Pons (tissue), 1 donor: ENCODE data around the gene ZNF488.

Experiments used
- DNase-seq: peaks from one replicate; pipeline ENCODE4 v3.0.0-alpha.2; 2016; ENCODE audit warnings: low spot score

ZNF488 gene, protein sequence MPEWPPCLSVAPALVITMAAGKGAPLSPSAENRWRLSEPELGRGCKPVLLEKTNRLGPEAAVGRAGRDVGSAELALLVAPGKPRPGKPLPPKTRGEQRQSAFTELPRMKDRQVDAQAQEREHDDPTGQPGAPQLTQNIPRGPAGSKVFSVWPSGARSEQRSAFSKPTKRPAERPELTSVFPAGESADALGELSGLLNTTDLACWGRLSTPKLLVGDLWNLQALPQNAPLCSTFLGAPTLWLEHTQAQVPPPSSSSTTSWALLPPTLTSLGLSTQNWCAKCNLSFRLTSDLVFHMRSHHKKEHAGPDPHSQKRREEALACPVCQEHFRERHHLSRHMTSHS

DNA sequence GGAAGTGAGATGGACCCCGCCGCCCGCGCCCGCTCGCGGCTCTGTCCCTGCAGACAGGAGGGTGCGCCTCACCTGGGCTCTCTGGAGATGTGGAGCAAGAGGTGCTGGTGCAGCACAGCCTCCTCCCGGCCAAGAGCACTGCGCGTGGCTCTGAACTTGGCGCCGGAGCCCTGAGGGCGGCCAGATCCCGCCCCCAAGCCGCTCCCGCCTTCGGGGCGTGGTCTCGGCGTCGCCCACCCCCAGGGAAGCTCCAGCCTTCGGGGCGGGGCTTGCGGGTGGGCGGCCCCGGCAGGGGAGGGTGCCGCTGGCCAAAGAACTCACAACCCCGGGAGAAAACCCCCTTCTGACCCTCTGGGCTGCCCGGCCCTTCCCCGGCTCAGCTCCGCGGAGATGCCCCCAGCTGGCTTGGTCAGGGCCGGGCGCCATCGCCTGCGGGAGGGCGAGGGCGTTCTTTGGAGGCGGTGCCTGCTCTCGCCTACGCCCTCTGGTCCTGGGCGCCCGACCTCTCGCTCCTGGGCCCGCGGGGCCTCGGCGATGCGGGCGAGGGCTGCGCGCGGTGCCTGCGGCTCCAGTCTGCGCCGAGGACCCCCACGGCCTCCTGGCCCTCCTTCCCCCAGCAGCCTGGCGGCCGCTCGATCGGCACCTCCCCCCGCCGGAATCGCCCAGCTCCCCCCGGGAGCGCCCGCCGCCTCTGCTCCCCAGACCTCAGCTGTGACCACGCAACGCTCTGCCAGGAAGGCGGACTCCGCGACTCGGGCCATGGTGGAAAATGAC lies at the start of gene ZNF488:
ZNF488 (minus strand) TSS at position 146 of the 774 bp plus-strand sequence. CDS start 15,464 bp downstream, outside the sequence.
- DNase-seq: peak; percentile 93

DNA sequence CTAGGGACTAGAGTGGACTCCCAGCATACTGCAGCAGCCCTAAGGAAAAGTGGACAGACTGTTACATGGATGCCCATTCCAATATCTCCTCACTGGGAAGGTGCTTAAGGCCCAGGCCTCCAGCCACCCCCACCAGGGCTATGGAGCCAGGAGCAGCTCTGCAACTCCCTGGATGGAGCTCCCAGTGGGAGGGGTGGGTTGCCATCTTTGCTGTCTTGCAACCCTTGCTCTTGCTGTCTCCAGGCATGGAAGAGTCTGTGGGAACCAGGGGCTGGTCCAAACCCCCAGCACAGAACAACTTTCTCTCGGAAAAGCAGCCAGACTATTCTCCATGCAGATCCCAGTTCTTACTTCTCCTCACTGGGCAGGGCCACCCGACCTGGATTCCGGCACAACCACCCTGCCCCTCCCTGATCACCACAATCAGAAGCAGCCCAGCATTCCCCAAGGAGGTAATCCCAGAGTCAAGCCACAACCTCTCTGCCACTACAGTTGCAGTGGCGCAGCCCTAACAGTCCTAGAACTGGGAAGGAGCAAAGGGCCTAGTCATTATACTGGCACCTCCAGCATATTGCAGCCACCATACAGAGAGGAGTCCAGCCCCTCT lies 41.8 kb upstream of the ZNF488 start:
- no peak for DNase-seq

DNA sequence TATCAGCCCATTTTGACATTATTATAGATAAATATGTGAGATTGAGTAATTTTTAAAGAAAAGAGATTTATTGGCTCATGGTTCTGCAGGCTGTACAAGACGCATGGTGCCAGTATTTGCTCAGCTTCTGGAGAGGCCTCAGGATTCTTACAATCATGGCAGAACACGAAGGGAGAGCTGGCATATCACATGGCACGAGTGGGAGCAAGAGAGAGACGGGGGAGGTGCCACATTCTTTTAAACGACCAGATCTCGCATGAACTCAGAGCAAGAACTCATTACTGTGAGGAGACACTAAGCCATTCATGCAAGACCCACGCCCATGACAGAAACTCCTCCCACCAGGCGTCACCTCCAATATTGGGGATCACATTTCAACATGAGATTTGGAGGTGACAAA lies 40.1 kb upstream of the ZNF488 start:
- no peak for DNase-seq

DNA sequence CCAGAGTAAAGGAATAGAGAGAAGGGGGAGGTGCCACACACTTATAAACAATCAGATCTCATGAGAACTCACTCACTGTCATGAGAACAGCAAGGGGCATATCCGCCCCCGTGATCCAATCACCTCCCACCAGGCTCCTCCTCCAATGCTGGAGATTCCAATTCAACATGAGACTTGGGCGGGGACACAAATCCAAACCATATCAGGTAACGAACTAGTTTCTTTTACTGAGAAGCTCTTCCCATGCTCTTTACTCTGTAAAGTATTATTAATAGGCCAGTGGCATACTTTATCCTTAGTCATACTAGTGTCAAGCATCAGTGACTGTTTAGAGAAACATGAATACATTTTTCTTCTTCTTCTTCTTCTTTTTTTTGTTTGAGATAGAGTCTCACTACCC lies 39.4 kb upstream of the ZNF488 start:
- no peak for DNase-seq

DNA sequence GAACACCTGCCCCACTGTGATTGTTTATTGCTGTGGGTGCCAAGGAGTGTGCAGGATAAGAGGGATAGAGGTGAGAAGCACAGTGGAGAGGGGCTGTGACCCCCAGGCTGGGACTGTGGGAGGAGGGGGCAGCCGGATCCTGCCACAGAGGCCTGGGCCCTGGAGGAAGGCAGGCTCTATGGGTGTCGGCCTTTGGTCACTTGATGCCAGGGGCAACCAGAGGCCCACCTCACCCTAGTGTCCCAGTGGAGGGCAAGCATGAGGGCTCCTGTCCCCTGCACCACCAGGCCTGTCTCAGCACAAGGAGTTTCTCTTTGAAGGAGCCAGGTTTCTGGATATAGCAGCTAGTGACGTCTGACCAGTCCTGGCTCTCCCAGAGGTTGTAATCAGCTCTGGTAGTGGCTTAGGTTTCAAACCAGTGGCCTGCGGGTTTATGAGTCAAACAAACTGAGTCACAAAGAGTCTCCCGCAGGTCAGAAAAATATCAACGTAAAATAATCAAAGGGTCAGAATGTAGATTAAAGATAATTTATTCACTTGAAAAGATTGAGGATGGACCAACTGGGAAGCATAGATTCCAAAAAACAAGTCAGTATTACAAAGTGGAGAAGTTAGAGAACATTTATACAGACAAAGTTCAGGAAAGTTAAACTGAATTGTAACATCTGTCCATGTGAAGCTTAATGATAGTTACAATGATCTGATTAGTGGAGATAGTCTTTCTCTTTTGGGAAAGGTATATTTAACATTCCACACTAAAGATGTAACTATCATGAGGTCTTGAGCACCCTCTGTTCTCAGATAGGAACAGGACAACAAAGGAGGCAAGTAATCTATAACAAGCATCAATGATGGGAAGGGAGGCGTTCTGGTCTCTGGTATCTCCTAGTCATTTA lies 37.2 kb upstream of the ZNF488 start:
- DNase-seq: no peak

DNA sequence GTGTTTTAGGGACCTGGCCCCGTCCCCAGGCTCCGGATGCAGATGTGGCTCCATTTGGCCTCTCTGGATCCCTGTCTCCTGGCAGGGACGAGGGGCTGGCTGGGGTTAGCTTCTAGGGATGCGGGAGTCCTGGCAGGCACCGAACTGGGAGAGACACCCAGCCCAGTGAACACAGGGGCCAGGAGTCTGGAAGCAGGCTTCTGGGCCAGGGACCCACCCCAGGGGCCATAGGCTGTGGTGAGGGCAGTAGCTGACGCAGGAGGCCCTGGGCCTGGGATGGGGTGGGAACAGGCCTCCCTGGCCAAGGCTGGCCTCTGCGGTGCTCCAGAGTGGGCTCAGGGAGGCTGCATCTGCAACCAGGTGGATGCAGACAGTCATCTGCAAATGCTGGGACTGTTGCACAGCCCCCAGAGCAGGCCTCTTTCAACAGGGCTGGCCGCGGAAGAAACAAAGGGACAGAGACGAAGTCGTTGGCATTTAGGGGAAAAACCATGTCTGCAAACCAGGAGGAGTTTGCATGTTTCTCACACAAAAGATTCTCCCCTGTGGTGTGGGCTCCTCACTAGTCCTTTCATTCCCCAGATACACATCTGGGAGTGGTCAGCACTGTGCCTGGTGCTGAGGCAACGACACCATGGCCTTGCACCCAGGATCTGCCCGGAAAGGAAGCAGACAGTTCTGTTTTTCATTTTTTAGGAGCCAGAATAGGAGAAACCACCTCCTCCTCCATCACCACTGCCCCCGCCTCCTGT lies 36.4 kb upstream of the ZNF488 start:
- no peak for DNase-seq

DNA sequence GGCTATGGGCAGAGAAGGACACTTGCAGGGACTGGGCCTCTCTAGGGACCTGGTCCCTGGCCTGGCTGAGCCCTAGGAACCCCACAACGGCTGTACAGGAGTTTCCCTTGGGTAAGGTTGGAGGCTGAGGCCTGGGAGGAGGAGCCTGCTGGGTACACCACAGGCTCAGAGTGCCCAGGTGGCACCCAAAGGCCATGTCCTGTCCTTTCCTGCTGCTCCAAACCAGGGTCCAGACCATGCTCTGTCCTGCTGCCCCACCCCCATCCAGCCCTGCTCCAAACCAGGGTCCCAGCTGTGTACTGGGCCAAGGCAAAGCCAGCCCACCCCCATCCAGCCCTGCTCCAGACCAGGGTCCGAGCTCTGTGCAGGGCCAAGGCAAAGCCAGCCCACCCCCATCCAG lies 35.3 kb upstream of the ZNF488 start:
- DNase-seq: no peak

DNA sequence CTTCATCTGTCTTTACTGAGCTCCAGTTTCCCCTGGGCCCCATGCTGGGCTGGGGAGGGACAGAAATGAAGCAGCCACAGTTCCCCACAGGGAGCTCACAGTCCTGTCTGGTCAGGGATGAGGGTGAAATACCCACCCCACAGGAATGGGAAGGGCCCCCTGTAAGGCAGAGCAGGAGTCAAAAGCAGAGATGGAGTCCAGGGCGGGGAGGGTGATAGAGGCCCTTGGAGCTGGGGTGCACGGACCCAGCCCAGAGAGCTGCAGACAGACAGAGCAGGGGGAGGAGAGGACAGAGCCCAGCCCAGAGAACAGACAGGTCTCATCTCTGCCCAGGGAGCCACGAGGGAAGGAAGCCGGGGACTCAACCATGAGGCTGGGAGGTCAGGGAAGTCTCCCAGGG lies 34.9 kb upstream of the ZNF488 start:
- no peak for DNase-seq

DNA sequence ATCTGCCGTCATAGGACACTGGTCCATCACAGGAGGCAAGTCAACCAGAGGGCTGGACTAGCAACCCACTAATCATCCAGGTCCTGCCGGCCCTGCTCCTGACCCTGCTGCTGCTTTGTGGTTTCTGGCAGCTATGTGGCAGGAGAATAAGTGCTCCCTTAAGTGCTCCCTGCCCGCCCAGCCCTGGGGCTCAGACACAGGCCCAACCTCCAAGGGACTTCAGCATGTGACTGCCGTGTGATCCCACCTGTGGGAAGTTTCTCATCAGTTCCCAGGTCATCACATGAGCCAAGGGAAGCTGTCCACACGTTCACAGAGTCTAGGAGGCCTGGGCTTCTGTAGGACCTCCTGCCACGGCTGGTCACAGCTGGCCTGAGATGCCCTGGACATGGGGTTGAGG lies 34.2 kb upstream of the ZNF488 start:
- no peak for DNase-seq

DNA sequence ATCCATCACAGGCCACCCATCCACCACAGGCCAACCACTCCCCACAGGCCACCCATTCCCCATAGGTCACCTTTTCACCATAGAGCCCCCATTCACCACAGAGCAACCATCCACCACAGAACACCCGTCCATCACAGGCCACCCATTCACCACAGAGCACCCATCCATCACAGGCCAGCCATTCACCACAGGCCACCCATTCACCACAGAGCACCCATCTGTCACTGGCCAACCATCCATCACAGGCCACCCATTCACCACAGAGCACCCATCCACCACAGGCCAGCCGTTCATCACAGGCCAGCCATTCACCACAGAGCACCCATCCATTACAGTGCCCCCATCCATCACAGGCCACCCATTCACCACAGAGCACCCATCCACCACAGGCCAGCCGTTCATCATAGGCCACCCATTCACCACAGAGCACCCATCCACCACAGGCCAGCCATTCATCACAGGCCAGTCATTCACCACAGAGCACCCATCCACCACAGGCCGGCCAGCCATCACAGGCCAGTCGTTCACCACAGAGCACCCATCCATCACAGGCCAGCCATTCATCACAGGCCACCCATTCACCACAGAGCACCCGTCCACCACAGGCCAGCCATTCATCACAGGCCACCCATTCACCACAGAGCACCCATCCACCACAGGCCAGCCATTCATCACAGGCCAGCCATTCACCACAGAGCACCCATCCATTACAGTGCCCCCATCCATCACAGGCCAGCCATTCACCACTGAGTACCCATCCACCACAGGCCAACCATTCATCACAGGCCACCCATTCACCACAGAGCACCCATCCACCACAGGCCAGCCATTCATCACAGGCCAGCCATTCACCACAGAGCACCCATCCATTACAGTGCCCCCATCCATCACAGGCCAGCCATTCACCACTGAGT lies 32.5 kb upstream of the ZNF488 start:
- peak; percentile 6 for DNase-seq

DNA sequence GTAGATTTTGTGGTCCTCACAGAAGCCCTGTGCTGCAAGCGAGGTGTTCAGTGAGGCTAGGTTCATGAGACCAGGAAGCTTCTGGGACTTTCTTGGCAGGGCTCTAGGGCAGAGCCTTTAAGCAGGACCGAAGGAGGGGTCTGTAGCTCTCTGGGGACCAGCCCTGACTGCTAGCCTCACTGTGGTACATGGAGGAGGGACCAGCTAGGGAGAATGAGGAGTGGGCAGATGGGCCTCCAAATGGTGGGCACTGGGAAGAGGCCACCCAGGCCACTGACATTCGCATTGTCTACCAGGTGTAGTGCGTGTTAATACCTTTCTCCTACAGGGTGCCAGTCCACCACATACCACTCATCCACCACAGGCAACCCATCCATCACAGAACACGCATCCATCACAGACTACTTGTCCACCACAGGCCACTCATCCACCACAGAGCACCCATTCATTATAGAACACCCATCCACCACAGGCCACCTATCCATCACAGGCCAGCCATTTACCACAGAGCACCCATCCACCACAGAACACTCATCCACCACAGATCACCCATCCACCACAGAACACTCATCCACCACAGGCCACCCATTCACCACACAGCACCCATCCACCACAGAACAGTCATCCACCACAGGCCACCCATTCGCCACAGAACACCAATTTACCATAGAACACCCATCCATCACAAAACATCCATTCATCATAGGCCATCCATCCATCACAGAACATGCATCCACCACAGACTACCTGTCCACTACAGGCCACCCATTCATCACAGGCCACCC lies 31.6 kb upstream of the ZNF488 start:
- no peak for DNase-seq

DNA sequence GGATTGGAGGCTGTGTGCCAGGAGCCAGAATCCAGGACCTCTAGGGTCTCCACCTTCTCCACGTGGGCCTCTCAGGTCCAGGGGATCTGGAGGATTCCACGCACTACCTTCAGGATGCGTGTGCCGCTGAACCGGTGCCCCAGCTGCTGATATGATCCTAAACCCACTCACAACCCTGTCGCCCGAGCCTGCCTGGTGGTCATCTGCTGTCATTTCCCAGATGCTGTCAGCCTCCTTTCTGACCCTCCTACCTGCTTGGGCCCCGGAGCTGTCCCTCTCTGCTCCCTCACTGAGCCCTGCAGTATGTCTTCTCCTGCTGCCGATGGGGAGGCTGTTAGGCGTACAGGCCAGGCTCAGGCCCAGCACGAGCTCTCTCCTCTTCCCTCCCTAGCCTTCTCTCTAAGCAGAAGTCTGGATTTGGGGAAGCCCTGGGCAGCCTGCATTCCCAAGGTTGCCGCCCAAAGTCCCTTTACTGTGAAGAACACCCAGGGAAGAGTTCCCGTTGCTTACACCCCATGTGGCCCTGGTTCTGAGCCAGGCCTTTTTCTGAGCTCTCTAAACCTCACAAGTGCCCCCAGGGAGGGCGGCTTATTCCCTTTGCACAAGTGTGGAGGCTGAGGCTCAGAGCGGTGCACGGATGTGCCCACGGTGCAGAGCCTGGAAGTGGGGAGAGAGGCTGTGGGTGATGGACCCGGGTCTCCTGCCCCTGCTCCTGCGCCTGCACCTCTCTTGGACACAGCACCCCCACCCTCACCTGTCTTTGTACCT lies 30.8 kb upstream of the ZNF488 start:
- no peak for DNase-seq

DNA sequence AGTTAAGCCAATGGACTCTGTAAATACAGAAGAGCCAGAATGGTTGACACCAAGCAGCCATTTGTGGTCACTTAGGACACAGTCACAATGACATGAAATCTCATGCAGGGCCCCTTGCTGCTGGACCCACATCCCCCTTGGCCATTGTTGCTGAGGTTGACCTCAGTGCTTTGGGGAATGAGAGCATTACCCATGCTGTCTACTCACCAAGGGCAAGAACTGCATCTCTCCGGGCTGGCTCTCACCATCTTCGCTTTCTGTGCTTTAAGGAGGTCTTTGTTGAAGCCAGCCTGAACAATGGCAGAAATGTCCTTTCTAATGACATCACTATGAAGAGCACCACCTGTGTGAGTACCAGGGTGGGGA lies 30.1 kb upstream of the ZNF488 start:
- DNase-seq: no peak

DNA sequence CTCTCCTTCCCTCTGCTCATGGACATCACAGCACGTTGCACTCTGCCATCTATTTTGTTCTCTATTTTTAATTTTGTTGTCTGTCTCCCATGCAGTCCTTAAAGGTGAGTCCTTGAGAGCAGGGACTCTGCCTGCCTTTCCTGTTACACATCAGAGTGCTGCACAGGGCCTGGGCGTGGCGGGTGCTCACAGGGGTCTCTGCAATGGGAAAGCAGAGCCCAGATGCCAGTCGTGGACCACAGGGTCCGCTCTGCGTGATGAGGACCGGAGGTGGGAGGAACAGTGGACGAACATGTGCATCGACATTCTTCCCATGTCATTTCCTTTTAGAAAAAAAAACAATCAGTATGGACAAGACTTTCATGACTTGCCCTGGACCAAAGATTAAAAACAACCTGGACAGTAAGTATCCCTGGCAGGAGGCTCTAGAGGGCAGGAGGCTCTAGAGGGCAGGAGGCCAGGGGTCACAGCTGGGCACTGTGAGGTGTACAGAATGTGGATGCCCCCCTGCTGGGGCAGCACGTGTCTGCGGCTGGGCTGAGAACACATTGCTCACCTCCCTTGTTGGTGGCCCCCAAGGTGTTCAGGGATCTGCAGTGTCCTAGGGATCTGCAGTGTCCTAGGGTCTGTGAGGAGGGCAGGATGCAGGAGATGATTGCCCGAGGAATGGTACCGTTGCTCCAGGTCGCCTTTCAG lies 29.6 kb upstream of the ZNF488 start:
- DNase-seq: no peak

DNA sequence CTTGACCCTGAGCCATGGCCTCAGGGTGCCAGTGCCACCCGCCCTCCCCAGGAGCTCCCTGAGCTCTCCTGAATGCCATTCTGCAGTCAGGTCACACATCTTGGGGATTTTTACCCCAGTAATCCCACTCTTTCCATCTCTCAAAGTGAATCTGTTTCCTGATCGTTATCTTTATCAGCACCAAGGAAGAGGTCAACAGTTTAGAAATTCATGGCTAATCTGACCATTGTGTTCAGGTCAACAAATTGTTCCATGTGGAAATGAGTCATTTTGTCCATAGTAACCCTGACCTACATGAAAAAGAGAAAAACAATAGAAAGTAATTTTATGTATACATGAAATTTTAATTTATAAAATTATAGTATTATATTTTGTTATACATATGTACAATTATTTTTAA lies 28.8 kb upstream of the ZNF488 start:
- DNase-seq: no peak

DNA sequence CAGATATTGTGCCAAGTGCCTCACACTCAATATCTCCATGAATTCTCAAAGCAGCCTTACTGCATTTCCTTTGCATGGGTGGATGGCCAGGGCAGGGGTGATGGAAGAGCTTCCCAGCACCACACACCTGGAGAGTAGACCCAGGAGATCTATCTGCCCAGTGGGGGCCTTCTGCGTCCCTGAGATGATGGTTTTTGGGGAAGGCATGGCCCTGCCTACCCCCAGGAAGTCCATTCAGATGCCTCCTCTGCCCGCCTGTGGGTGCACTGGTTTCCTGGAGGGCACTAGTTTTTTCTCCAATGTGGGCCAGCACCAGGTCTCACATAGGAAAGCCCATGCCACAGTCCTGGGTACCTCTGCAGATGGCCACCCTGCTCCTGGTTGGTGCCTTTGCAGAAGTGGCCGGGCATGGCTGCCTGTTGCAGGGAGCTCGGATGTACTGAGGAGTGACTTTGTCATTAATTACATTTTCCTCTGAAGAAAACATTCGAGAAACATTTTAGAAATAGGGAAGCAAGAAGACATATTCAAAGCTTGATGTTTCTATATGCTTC lies 28.2 kb upstream of the ZNF488 start:
- no peak for DNase-seq

DNA sequence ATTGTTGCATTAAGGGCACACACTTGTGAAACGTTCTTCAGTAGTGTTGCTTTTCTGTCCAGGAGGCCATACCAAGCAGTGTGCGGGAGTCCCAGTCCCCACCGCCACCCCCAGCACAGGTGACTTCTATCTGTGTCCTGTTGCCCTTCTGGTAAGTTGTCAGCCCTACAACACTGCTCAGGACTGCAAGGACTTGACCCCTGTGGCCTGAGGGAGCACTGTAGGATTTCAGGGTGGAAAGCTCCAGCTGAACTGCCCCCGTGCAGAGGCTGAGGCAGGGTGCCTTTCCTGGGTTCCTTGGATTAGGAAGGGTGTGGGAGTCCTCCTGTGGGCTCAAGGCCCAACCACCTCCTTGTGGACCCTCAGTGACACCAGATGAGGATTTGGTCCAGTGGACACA lies 26.8 kb upstream of the ZNF488 start:
- DNase-seq: no peak

DNA sequence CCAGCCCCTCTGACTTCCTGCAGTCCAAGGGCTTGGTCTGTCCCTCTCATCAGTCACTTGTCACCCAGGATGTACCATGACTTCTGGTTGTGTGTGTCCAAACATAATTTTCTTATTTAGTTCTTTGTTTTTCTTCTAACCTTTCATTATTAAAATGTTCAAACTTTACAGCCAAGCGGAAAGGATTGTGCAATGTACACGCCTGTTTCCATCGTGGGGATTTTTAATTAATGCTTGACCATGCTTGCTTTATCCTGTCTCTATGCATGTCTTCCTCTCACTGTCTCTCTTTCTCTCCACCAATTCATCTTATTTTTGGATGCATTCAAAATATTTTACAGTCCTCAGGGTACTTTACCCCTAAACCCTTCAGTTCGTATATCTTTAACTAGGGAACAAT lies 26.2 kb upstream of the ZNF488 start:
- no peak for DNase-seq
